GM19455 (cell line): ENCODE measurements around the gene DGUOK.
"Not testable (repeated sequence)": the region's sequence is repeated elsewhere in the genome, so short reads cannot be mapped to it uniquely, and the experiment has no call there.

ENCODE experiments used
- ATAC-seq: cut with Tn5 transposase; IDR thresholded peaks from one replicate; pipeline ENCODE4 v1.9.1; 2021; ENCODE audit not compliant: unreplicated experiment

DGUOK gene

GRCh38 chr2:73919596-73920228 lies 7.0 kb upstream of the DGUOK start:
- no peak for ATAC-seq

- no peak for ATAC-seq
Observed at GRCh38 chr2:73920577-73921545, 5.8 kb upstream of the DGUOK start.

GRCh38 chr2:73921581-73921980 lies 5.1 kb upstream of the DGUOK start:
- no peak for ATAC-seq

GRCh38 chr2:73922681-73923080 lies 4.0 kb upstream of the DGUOK start:
- no peak for ATAC-seq

- no peak for ATAC-seq
Observed at GRCh38 chr2:73925033-73925704, 1.5 kb upstream of the DGUOK start.

- ATAC-seq = no peak
Observed at GRCh38 chr2:73925853-73926492, 707 bp upstream of the DGUOK start.

- ATAC-seq = no peak
Observed at GRCh38 chr2:73927344-73927743, 664 bp downstream of the DGUOK start.

- ATAC-seq = no peak
Observed at GRCh38 chr2:73928963-73929347, 2.3 kb downstream of the DGUOK start.

GRCh38 chr2:73930386-73930785 lies 3.7 kb downstream of the DGUOK start:
- ATAC-seq = no peak

- no peak for ATAC-seq
Observed at GRCh38 chr2:73931531-73932500, 5.1 kb downstream of the DGUOK start.

GRCh38 chr2:73933194-73933593 lies 6.5 kb downstream of the DGUOK start:
- no peak for ATAC-seq

- ATAC-seq = no peak
Observed at GRCh38 chr2:73935641-73936040, 9.0 kb downstream of the DGUOK start.

- ATAC-seq = no peak
Observed at GRCh38 chr2:73937103-73937885, 10.6 kb downstream of the DGUOK start.

- no peak for ATAC-seq
Observed at GRCh38 chr2:73937899-73938298, 11.2 kb downstream of the DGUOK start.

- ATAC-seq = no peak
Observed at GRCh38 chr2:73938718-73939352, 12.2 kb downstream of the DGUOK start.

GRCh38 chr2:73939419-73939818 lies 12.7 kb downstream of the DGUOK start:
- ATAC-seq = no peak

- ATAC-seq = not testable (repeated sequence)
Observed at GRCh38 chr2:73940066-73940465, 13.4 kb downstream of the DGUOK start.

- no peak for ATAC-seq
Observed at GRCh38 chr2:73942664-73943063, 16.0 kb downstream of the DGUOK start.

GRCh38 chr2:73944714-73945113 lies 18.0 kb downstream of the DGUOK start:
- no peak for ATAC-seq
